Ammon's horn (tissue), 1 donor: ENCODE measurements around the gene OAS2.
"Not testable (repeated sequence)": the region's sequence is repeated elsewhere in the genome, so short reads cannot be mapped to it uniquely, and the experiment has no call there.

Experiments used
- DNase-seq: peaks from one replicate; pipeline ENCODE4 v3.0.0-alpha.2; 2016; ENCODE audit warnings: low spot score

OAS2 gene

DNA sequence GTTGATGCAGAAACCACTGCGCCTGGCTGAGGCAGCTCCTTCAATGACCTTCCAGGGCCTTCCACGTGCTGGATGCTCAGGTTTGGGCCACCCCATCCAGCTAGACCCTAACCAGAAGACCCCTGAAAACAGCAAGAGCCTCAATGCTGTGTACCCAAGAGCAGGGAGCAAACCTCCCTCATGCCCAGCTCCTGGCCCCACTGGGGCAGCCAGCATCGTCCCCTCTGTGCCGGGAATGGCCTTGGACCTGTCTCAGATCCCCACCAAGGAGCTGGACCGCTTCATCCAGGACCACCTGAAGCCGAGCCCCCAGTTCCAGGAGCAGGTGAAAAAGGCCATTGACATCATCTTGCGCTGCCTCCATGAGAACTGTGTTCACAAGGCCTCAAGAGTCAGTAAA lies 29.5 kb upstream of the OAS2 start:
- no peak for DNase-seq

DNA sequence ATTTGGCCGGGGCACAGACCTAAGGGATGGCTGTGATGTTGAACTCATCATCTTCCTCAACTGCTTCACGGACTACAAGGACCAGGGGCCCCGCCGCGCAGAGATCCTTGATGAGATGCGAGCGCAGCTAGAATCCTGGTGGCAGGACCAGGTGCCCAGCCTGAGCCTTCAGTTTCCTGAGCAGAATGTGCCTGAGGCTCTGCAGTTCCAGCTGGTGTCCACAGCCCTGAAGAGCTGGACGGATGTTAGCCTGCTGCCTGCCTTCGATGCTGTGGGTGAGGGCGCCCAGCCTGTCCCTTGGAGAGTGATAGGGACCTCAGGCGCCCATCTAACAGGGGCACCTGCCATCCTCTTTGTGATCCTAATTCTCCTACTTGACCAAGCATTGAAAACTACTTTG lies 27.6 kb upstream of the OAS2 start:
- no peak for DNase-seq

DNA sequence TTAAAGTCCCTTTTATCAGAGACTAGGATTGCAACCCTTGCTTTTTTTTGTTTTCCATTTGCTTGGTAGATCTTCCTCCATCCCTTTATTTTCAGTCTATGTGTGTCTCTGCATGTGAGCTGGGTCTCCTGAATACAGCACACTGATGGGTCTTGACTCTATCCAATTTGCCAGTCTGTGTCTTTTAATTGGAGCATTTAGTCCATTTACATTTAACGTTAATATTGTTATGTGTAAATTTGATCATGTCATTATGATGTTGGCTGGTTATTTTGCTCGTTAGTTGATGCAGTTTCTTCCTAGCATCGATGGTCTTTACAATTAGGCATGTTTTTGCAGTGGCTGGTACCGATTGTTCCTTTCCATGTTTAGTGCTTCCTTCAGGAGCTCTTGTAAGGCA lies 21.2 kb upstream of the OAS2 start:
- DNase-seq = not testable (repeated sequence)

DNA sequence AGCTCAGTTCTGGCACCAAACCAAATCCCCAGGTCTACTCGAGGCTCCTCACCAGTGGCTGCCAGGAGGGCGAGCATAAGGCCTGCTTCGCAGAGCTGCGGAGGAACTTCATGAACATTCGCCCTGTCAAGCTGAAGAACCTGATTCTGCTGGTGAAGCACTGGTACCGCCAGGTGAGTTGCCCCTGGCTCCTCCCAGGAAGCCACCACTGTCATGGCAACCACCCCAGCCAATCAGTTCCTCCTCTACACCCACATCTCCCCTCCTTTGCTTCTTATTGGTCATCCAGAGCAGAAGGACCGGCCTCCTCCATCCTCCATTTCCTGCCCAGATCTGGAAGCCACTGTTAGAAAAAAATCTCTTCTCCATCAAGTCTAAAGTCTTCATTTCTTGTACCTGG lies 17.2 kb upstream of the OAS2 start:
- no peak for DNase-seq

DNA sequence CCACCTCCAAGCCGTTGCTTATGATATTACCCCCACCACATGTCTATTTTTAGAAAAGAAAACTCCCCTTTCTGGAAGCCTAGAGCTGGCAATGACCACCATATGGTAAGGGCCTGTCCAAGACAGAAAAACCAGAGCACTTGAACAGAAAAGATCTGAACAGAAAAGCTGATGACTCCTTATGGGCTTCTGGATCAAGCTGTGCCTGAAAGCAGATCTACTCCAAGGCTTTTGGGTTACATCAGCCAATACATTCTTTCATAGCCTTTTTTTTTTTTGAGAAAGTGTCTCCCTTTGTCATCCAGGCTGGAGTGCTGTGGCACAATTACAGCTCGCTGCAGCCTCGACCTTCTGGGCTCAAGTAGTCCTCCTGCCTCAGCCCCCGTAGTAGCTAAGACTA lies 16.8 kb upstream of the OAS2 start:
- no peak for DNase-seq

DNA sequence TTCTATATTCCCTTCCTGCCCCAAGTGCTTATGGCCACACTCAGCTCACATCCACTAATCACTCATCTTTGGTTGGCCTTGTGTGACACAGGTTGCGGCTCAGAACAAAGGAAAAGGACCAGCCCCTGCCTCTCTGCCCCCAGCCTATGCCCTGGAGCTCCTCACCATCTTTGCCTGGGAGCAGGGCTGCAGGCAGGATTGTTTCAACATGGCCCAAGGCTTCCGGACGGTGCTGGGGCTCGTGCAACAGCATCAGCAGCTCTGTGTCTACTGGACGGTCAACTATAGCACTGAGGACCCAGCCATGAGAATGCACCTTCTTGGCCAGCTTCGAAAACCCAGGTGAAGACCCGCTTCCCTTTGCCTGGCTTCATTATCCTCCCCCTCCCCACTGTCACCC lies 15.8 kb upstream of the OAS2 start:
- DNase-seq = no peak

DNA sequence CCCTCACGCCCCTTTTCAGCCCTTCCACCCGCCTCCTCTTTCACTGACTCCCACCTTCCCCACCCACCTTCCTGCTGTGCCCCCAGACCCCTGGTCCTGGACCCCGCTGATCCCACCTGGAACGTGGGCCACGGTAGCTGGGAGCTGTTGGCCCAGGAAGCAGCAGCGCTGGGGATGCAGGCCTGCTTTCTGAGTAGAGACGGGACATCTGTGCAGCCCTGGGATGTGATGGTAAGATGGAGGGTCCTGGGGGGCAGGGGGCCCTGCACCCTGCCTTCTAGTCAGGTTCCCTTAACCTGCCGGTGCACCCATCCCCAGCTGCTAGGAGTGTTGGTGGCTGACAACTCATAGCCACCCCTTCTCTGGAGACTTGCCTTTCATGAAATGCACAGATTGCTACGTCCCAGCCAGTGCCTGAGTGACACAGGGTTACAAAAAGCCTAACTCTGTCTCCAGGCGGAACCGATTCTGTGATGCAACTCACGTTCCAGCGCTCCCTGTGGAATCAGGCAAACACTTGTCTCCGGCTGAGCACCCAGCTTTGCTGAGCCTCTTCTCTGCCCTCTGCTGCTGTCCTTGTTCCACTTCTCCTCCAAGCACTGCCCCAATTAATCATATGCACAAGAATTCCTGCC lies 15.0 kb upstream of the OAS2 start:
- DNase-seq = peak; percentile 66

DNA sequence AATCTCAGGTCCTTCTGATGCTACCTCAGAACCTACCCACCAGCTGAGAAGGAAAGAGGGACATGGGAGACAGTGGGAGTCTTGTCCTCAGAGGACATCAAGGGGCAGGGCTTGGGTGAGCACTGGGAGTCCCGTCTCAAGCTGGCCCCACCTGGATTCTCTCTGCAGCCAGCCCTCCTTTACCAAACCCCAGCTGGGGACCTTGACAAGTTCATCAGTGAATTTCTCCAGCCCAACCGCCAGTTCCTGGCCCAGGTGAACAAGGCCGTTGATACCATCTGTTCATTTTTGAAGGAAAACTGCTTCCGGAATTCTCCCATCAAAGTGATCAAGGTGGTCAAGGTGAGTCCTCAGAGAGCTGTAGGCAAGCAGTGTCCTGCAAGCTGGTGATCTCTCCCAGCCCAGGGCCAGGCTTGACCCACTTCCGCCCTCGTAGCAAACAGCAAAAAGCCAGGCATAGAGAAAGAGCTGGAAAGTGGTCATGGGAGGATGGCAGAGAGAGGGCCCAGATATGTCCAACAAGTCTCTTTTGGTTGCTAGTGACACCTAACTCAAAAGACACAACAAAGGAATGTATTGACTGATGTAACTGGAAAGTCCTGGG lies 14.2 kb upstream of the OAS2 start:
- no peak for DNase-seq

DNA sequence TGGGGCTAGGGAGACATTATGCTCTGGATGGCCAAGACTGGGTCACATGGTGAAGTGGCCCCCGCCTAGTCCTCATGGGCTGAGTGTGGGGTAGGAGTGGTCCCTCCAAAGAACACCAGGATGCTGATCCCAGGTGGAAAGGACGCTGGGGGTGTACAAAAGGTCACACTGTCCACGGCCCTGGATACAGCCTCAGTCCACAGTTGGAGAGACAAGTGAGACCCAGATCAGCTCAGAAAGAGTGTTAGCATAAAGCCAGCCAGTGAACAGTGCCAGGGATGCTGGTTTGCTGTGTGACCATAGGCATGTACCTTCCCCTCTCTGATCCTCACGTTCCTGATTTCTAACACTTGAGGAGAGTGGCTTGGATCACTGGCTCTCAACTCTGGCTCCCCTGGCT lies 13.4 kb upstream of the OAS2 start:
- DNase-seq = no peak

DNA sequence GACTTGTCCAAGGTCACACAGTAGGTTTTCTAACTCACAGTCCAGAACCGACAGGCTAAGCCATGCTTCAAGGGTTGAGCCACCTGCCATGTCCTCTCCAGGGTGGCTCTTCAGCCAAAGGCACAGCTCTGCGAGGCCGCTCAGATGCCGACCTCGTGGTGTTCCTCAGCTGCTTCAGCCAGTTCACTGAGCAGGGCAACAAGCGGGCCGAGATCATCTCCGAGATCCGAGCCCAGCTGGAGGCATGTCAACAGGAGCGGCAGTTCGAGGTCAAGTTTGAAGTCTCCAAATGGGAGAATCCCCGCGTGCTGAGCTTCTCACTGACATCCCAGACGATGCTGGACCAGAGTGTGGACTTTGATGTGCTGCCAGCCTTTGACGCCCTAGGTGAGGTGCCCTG lies 12.7 kb upstream of the OAS2 start:
- no peak for DNase-seq

DNA sequence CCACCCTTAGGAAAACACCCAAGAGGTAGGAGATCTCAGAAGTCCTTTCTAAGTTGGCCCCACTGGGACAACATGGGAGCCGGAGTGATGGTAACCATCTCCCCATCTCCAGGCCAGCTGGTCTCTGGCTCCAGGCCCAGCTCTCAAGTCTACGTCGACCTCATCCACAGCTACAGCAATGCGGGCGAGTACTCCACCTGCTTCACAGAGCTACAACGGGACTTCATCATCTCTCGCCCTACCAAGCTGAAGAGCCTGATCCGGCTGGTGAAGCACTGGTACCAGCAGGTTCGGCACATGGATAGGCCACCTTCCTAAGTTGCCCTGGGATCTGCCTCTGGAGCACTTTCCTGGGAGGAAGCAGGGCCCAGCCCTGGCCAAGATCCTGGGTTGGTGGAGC lies 11.0 kb upstream of the OAS2 start:
- DNase-seq = no peak

DNA sequence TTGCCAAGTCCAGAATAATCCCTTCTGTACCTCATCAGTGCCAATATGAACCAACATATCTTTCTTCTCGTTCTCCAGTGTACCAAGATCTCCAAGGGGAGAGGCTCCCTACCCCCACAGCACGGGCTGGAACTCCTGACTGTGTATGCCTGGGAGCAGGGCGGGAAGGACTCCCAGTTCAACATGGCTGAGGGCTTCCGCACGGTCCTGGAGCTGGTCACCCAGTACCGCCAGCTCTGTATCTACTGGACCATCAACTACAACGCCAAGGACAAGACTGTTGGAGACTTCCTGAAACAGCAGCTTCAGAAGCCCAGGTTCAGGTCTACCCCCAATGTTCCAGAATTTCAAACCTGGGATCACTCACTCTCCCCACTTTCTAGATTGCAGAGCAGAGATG lies 10.5 kb upstream of the OAS2 start:
- DNase-seq = no peak

DNA sequence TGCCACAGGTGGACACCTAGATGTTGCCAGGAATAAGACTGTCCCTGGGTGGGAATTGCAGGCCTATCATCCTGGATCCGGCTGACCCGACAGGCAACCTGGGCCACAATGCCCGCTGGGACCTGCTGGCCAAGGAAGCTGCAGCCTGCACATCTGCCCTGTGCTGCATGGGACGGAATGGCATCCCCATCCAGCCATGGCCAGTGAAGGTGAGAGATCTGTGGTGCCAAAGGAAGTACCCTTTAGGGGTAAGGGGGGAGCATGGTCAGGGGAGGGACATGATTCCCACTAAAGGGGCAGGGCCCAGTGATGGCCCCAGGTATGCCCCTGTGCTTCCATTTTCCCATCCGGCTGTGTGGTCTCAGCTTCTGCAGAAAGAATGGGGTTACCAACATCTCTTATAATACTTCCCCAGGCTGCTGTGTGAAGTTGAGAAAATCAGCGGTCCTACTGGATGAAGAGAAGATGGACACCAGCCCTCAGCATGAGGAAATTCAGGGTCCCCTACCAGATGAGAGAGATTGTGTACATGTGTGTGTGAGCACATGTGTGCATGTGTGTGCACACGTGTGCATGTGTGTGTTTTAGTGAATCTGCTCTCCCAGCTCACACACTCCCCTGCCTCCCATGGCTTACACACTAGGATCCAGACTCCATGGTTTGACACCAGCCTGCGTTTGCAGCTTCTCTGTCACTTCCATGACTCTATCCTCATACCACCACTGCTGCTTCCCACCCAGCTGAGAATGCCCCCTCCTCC lies 8.6 kb upstream of the OAS2 start:
- DNase-seq = no peak

DNA sequence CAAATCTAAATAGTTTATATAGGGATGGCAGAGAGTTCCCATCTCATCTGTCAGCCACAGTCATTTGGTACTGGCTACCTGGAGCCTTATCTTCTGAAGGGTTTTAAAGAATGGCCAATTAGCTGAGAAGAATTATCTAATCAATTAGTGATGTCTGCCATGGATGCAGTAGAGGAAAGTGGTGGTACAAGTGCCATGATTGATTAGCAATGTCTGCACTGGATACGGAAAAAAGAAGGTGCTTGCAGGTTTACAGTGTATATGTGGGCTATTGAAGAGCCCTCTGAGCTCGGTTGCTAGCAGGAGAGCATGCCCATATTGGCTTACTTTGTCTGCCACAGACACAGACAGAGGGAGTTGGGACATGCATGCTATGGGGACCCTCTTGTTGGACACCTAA lies 7.9 kb upstream of the OAS2 start:
- no peak for DNase-seq

DNA sequence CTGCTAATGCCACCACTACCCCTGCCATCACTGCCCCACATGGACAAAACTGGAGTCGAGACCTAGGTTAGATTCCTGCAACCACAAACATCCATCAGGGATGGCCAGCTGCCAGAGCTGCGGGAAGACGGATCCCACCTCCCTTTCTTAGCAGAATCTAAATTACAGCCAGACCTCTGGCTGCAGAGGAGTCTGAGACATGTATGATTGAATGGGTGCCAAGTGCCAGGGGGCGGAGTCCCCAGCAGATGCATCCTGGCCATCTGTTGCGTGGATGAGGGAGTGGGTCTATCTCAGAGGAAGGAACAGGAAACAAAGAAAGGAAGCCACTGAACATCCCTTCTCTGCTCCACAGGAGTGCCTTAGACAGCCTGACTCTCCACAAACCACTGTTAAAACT lies 7.1 kb upstream of the OAS2 start:
- DNase-seq = no peak

DNA sequence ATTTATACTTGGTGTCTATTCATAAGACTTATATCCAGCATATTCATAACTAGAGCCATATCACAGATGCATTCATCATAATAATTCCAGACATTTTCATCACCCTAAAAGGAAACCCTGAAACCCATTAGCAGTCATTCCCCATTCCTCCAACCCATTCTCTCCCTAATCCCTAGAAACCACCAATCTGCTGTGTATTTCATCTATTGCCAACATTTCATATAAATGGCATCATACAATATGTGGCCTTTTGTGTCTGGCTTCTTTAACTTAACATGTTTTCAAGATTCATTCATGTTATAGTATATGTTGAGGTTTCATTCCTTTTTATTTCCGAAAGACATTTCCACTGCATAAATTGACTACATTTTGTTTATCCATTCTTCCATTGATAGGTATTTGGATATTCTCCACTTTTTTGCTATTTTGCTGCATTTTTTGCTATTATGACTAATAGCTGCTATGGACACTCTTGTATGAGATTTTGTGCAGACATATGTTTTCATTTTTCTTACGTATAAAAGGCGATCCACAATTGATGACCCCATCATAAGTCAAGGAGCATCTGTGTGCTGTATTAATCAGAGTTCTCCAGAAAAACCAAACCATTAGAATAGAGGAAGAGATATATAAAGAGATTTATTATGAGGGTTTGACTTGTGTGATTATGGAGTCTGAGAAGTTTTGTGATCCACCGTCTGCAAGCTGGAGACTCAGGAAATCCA lies 5.1 kb upstream of the OAS2 start:
- DNase-seq = no peak

DNA sequence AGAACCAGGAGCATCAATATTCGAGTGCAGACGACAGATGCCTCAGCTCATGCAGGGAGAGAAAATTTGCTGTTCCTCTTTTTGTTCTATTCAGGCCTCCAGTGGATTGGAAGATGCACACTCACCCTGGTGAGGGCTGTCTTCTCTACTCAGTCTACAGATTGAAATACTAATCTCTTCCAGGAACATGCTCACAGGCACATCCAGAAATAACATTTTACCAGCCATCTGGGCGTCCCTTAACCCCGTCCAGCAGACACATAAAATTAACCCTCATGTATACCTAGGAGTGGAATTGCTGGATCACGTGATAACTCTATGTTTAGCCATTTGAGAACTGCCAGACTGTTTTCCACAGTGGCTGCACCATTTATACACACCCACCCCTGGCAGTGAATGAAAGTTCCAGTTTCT lies 4.5 kb upstream of the OAS2 start:
- peak; percentile 25 for DNase-seq

DNA sequence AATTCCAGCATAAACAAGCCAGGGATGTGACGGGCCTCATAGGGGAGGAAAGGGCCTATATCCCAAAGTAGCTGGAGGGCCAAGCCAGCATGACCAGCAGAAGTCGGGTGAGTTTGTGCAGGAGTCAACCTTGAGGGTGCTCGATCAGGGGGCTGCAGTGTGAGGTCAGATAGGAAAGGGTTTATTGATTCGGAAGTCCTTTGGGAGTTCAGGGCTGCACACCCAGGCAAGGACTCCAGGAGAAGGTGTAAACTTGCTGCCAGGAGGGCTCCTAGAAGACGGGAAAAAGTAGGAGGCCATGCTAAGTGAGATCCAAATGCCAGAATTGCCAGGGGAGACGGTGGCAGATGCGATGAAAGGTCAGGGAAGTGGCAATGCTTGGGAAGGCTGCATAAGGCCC lies 3.4 kb upstream of the OAS2 start:
- DNase-seq = no peak

DNA sequence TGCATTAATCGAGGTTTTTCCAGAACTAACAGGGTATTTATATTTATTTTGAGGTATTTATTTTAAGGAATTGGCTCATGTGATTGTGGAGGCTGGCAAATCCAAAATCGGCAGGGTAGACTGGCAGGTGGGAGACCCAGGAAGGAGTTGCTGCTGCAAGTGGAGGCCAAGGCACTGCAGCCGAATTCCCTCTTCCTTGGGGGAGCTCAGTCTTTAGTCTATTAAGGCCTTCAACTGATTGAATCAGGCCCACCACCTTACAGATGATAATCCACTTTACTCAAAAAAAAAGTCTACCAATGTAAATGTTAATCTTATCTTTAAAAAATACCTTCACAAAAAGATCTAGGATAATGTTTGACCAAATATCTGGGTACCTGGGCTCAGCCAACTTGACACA lies 1.2 kb upstream of the OAS2 start:
- no peak for DNase-seq

DNA sequence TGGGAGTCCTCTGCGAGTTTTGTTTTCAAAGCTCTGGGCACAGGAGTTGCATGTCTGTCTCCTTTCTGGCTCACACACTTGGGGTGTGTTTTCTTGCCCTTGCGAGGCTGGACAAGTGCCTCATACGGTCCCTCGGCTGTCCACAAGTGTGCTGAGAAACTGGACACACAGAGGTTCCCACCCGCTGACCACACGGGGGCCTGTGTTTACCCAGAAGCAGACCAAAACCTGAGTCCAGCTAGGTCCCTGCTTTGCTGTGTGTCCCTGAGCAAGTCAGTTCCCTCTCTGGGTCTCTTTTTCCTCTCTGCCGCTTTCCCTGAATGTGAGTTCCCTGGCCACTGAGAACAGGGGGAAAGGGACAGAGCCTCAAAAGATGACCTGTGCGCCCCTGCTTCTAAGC lies 678 bp upstream of the OAS2 start:
- DNase-seq = no peak

DNA sequence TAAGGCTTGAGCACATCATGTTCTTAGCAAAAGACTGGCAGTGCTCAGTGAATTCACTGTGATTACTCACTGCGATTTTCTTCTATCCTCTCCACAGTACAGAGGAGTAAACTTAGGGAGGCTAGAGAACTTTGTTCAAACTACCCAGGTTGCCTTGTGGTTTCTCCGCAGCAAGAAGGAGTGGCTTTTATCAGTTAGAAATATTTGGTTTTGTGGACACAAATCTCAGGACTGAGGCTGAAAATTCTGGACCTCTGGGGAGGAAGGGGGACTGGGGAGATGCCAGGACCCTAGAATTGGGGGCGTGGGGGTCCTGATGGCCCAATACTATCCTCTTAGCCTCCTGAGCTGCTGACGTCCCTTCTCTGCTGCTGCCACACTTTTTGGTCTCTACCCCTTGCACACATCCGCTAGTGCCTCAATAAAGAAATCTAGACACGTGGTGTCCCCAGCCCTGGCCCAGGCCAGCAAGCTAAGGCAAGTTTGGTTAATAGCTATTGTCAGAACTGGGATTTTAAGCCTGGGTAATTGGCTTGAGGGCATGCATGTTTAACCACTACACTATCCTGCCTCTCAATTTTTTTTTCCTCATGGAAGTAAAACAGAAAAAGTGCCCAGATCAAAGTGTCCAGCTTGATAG lies 842 bp downstream of the OAS2 start:
- no peak for DNase-seq

DNA sequence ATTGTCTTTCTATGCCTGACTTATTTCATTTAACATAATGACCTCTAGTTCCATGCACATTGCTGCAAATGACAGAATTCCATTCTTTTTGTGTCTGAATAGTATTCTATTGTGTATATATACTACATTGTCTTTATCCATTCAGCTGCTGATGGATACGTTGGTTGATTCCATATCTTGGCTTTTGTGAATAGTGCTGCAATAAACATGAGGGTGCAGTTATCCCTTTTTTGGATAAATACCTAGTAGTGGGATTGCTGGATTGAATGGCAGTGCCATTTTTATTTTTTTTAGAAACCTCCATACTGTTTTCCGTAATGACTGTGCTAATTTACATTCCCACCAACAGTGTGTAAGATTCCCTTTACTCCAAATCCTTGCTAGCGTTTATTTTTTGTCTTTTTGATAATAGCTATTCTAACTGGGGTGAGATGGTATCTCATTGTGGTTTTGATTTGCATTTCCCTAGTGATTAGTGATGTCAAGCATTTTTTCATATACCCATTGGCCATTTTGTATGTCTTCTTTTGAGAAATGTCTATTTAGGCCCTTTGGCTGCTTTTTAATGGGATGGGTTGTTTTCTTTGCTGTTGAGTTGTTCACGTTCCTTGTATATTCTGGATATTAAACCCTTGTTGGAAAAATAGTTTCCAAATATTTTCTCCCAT lies 2.3 kb downstream of the OAS2 start:
- DNase-seq = no peak
